Smooth muscle cell (in vitro differentiated cells): ENCODE results near the gene UBE2R2. TPM values are rescaled to one million over a fixed set of nuclear protein-coding genes. Genes with fewer than 3 reads are reported as not detected.

Source experiments
- DNase-seq: peaks from one replicate; lab custom pipeline; 2025; ENCODE audit not compliant: unreplicated experiment; lab: John Stamatoyannopoulos, UW
- H2AFZ ChIP-seq: fragments of 200-600 bp; sonication (generic); 2 replicates; pipeline ENCODE4 v1.6.0; 2016; ENCODE audit warnings: antibody characterized with exemption, low read depth, mild to moderate bottlenecking
- H3F3A ChIP-seq: fragments of 200-600 bp; sonication (generic); 2 replicates; pipeline ENCODE4 v1.6.0; 2017; ENCODE audit warnings: antibody characterized with exemption, low read depth
- H3K27ac ChIP-seq: fragments of 200-600 bp; sonication (generic); 2 replicates; pipeline ENCODE4 v1.5.1; 2016; ENCODE audit warnings: low read depth, mild to moderate bottlenecking
- H3K27me3 ChIP-seq: fragments of 200-600 bp; sonication (generic); 2 replicates; pipeline ENCODE4 v1.6.1; 2016; ENCODE audit warnings: low read depth, mild to moderate bottlenecking
- H3K36me3 ChIP-seq: fragments of 200-600 bp; sonication (generic); 2 replicates; pipeline ENCODE4 v1.5.1; 2016; ENCODE audit warnings: low read depth
- H3K4me1 ChIP-seq: fragments of 200-600 bp; sonication (generic); 2 replicates; pipeline ENCODE4 v1.5.1; 2016; ENCODE audit warnings: low read depth
- H3K4me2 ChIP-seq: fragments of 200-600 bp; sonication (generic); 2 replicates; pipeline ENCODE4 v1.6.0; 2016; ENCODE audit warnings: mild to moderate bottlenecking
- H3K4me3 ChIP-seq: fragments of 200-600 bp; sonication (generic); 2 replicates; pipeline ENCODE4 v1.5.1; 2016; ENCODE audit warnings: mild to moderate bottlenecking
- H3K79me2 ChIP-seq: fragments of 200-600 bp; sonication (generic); 2 replicates; pipeline ENCODE4 v1.6.0; 2016; ENCODE audit warnings: low read depth, mild to moderate bottlenecking
- H3K9ac ChIP-seq: fragments of 200-600 bp; sonication (generic); 2 replicates; pipeline ENCODE4 v1.6.0; 2016; ENCODE audit warnings: low read depth
- H3K9me3 ChIP-seq: fragments of 200-600 bp; sonication (generic); replicated peaks from 2 replicates; pipeline ENCODE4 v1.5.1; 2016; ENCODE audit warnings: low read depth
- H4K20me1 ChIP-seq: fragments of 200-600 bp; sonication (generic); 2 replicates; pipeline ENCODE4 v1.6.0; 2016; ENCODE audit warnings: low read depth
- CTCF ChIP-seq: fragments of 200-600 bp; sonication (generic); IDR thresholded peaks from 2 replicates; pipeline ENCODE4 v1.5.1; 2017; ENCODE audit warnings: borderline replicate concordance, mild to moderate bottlenecking, antibody characterized with exemption; ENCODE audit not compliant: insufficient read depth, poor library complexity, severe bottlenecking
- WGBS: methylation state at CpG from one replicate; pipeline ENCODE4 v1.1.7; 2016; ENCODE audit warnings: low lambda C conversion rate; 5-methylcytosine and 5-hydroxymethylcytosine counted together
- polyA plus RNA-seq: library from polyadenylated mRNA; unstranded; fragments of >200 nt; fragmentation: Nextera tagmentation; extraction: Ambion mirVana; gene quantifications from 2 replicates; pipeline ENCODE4 v1.2.1, GENCODE V29; 2016
- total RNA-seq: library from RNA; depleted of rRNA; stranded (reverse); fragments of >200 nt; gene quantifications from 2 replicates; pipeline ENCODE4 v1.2.3, GENCODE V29; 2014

UBE2R2 gene
- total and polyA plus RNA-seq, 2 experiments from 2014 or later, result 43.2 to 43.5 TPM

GRCh38 chr9:33894316-33894715 lies 77.4 kb downstream of the UBE2R2 start:
- Histone ChIP-seq H3F3A (no peaks in the 10 kb centered on the region), H4K20me1 (peaks cover 99% of the 10 kb centered on the region), H3K4me3 (no peak overlapping the region), H3K9ac (no peak overlapping the region), H3K9me3 (no peaks in the 10 kb centered on the region), H3K36me3 (no peaks in the 10 kb centered on the region), H3K27ac (no peak overlapping the region), H3K4me1 (no peaks in the 10 kb centered on the region), H2AFZ (no peak overlapping the region), H3K79me2 (peaks cover 99% of the 10 kb centered on the region), H3K4me2 (no peak overlapping the region), H3K27me3 (no peaks in the 10 kb centered on the region)
- no peak for DNase-seq
- TF ChIP-seq CTCF, result no peak

GRCh38 chr9:33903157-33903780 lies 86.3 kb downstream of the UBE2R2 start:
- TF ChIP-seq CTCF, result no peak
- H3K79me2 ChIP-seq, result peaks cover 92% of the 10 kb centered on the region
- H4K20me1 ChIP-seq, result peaks cover 98% of the 10 kb centered on the region
- H2AFZ ChIP-seq, result no peak overlapping the region
- no peaks in the 10 kb centered on the region for H3K27me3 ChIP-seq
- WGBS, result 60% methylated on average over 4 of the region's 4 CpGs
- H3F3A ChIP-seq, result peaks cover 25% of the 10 kb centered on the region
- peaks cover 21% of the 10 kb centered on the region for H3K4me1 ChIP-seq
- peak overlapping the region; percentile 83 for H3K27ac ChIP-seq
- peak overlapping the region; percentile 18 for H3K4me2 ChIP-seq
- peaks cover 3% of the 10 kb centered on the region for H3K36me3 ChIP-seq
- H3K4me3 ChIP-seq, result no peak overlapping the region
- no peak for DNase-seq
- H3K9me3 ChIP-seq, result no peaks in the 10 kb centered on the region
- peak overlapping the region; percentile 24 for H3K9ac ChIP-seq

DNA sequence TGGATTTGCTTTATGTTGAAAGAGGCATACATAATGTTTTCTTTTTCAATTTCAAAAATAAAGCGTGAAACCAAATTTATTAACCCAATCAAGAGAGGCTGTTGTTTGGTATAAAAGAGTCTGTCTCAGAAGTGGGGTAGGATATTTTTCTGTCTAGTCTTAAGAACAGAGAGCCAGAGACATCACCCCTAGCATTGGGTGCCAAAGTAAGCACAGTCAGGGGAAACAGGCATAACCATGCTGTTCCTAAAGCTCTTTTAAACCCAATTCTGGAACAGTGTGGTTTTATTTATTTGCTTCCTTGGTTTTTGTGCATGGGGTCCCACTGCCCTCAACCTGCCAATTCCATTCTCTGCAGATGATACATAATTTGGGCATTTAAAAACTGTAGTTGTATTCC lies 88.2 kb downstream of the UBE2R2 start:
- Histone ChIP-seq H3K4me1 (peaks cover 21% of the 10 kb centered on the region), H3K36me3 (peaks cover 3% of the 10 kb centered on the region), H3K27me3 (no peaks in the 10 kb centered on the region), H3K4me2 (no peak overlapping the region), H3K4me3 (no peak overlapping the region), H3K79me2 (peaks cover 94% of the 10 kb centered on the region), H2AFZ (no peak overlapping the region), H3K27ac (peak overlapping the region; percentile 83), H3K9ac (no peak overlapping the region), H3K9me3 (no peaks in the 10 kb centered on the region), H4K20me1 (peaks cover 99% of the 10 kb centered on the region), H3F3A (peaks cover 25% of the 10 kb centered on the region)
- no peak for TF ChIP-seq CTCF
- WGBS, result 97% methylated on average over 1 of the region's 1 CpG
- DNase-seq, result no peak

DNA sequence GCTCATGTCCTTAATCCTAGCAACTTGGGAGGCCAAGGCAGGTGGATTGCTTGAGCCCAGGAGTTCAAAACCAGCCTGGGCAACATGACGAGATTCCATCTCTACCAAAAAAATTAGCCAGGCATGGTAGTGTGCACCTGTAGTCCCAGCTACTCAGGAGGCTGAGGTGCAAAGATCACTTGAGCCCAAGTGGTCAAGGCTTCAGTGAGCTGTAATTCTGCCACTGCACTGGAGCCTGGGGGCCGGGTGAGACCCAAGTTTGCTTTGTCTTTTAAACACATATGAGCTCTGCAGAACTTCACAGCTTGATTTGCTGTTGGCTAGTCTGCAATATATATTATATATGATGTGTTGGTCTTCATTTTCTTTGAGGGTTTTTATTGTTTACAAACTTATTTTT lies 89.8 kb downstream of the UBE2R2 start:
- no peak overlapping the region for H2AFZ ChIP-seq
- WGBS, result 98% methylated on average over 2 of the region's 2 CpGs
- no peak overlapping the region for H3K27ac ChIP-seq
- H3K36me3 ChIP-seq, result no peaks in the 10 kb centered on the region
- H3K9ac ChIP-seq, result no peak overlapping the region
- H4K20me1 ChIP-seq, result peaks cover 100% of the 10 kb centered on the region
- no peaks in the 10 kb centered on the region for H3K9me3 ChIP-seq
- TF ChIP-seq CTCF, result no peak
- DNase-seq, result no peak
- H3K79me2 ChIP-seq, result peaks cover 93% of the 10 kb centered on the region
- no peaks in the 10 kb centered on the region for H3K27me3 ChIP-seq
- H3K4me1 ChIP-seq, result peaks cover 21% of the 10 kb centered on the region
- no peak overlapping the region for H3K4me2 ChIP-seq
- no peak overlapping the region for H3K4me3 ChIP-seq
- H3F3A ChIP-seq, result peaks cover 25% of the 10 kb centered on the region
